ENCODE results near the gene DVL2. TPM values are rescaled to one million over a fixed set of nuclear protein-coding genes. Genes with fewer than 3 reads are reported as not detected.
A peak's percentile ranks its signal among the peaks of the same experiment; 100 is the strongest.

Gene DVL2
- total and polyA plus RNA-seq, 4 donors: 22.2 to 57.5 (median 35.2) TPM

DNA sequence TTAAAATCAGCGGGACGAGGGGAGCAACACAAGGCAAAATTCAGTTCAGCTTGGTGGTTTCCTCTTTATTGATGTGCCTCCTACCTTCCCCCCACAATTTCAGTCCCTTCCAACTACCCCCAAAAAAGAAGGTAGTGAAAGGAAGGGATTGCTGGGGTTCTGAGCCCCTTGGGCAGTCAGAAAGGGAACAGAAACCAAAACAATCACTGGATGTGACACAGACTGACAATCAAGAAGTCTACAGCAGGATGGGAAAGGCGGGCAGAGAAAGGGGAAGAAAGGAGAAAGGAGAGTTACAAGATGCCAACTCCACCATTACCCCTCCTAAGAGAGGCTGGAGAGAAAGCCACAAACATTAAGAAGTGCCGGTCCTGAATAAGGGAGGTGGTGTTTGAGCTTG, 6.1 kb upstream of the DVL2 start:
- Histone ChIP-seq H3K4me3 (no peak overlapping the region), H3K9me3 (ENCODE audit: control insufficient read depth in 4 of 4, insufficient read depth in 3 of 4, low read length in 3 of 4) (no peaks in the 10 kb centered on the region), H3K4me1 (ENCODE audit: control insufficient read depth in 5 of 5, insufficient read depth in 5 of 5, low read length in 5 of 5) (peaks cover 4 to 34% (median 14%) of the 10 kb centered on the region in 5 donors), H3K27me3 (ENCODE audit: control insufficient read depth in 3 of 3, insufficient read depth in 3 of 3, low read length in 2 of 3) (no peaks in the 10 kb centered on the region), H3K9ac (ENCODE audit: insufficient read depth in 1 of 2, low read length in 2 of 2) (peak overlapping the region in 1 of 2 donors; percentile 29), H3K27ac (ENCODE audit: low read depth in 1 of 2, low read length in 1 of 2) (peak overlapping the region in 1 of 2 donors; percentile 51), H3K36me3 (ENCODE audit: control insufficient read depth in 4 of 4, insufficient read depth in 4 of 4, low read length in 4 of 4) (peaks cover 6 to 33% (median 27%) of the 10 kb centered on the region in 4 donors)
- WGBS, 2 donors: 44 to 57% methylated on average over 4 of the region's 4 CpGs
- DNase-seq: no peak
- TF ChIP-seq, protein P1, sequence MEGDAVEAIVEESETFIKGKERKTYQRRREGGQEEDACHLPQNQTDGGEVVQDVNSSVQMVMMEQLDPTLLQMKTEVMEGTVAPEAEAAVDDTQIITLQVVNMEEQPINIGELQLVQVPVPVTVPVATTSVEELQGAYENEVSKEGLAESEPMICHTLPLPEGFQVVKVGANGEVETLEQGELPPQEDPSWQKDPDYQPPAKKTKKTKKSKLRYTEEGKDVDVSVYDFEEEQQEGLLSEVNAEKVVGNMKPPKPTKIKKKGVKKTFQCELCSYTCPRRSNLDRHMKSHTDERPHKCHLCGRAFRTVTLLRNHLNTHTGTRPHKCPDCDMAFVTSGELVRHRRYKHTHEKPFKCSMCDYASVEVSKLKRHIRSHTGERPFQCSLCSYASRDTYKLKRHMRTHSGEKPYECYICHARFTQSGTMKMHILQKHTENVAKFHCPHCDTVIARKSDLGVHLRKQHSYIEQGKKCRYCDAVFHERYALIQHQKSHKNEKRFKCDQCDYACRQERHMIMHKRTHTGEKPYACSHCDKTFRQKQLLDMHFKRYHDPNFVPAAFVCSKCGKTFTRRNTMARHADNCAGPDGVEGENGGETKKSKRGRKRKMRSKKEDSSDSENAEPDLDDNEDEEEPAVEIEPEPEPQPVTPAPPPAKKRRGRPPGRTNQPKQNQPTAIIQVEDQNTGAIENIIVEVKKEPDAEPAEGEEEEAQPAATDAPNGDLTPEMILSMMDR (IDR thresholded peaks at IDR 0.05; ENCODE audit: control extremely low read depth, extremely low read depth): no peak
- ATAC-seq (ENCODE audit: insufficient read depth, low FRiP score): no peak

DNA sequence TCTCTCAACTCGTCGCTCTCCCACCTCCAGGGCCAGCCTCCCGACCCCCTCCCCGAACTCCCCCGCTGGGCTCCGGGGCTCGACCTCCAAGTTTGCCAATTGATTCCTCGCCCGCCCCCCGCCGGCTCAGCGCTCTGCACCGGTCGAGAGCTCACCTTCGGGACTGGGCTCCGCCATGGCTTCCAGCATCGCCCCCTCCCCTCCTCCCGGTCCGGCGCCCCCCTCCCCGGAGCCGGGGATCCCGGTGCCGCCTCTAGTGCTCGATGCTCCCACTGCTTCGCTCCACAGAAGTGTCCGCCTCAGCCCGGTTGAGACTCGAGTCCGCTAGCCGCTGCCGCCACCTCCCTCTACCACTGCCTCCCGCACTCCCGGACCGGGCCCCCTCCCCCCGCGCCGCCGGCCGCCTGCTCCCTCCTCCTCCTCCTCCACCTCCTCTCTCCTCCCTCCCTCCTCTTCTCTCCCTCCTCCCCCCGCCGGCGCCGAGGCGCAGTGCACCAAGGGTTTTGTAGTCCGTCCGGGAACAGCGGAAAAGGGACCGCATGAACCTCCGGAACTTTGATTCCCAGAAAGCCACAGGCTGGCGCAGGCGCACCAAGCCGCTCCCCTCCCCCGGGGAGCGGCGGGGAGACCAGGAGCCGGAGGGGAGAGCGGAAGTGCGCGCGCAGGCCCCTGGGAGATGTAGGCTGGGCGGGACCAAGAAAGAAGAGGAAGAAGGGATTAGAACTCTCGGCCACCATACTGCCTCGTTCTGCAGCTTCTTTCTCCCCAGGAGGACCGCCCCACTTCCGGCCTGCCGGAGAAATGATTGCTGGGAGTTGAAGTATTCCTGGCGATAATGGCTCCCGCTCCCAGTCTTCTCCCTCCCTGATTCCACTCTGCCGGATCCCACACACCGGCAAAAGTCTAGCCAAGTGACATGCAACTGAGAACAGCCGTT, 5.0 kb upstream of the DVL2 start, which contains the start of gene PHF23:
Gene PHF23, minus strand, starts transcription at position 367 of the 937 bp plus-strand sequence. Its CDS starts 178 bp downstream, at position 189.
- peaks cover 6 to 32% (median 27%) of the 10 kb centered on the region in 4 donors for H3K36me3 ChIP-seq (ENCODE audit: control insufficient read depth in 4 of 4, insufficient read depth in 4 of 4, low read length in 4 of 4)
- peak within 1 kb of the TSS; percentile 29 to 49 for H3K9ac ChIP-seq (ENCODE audit: insufficient read depth in 1 of 2, low read length in 2 of 2)
- H3K9me3 ChIP-seq (ENCODE audit: control insufficient read depth in 4 of 4, insufficient read depth in 3 of 4, low read length in 3 of 4): no peaks in the 10 kb centered on the region
- H3K4me3 ChIP-seq: peak within 1 kb of the TSS; percentile 92
- peaks cover 4 to 40% (median 14%) of the 10 kb centered on the region in 5 donors for H3K4me1 ChIP-seq (ENCODE audit: control insufficient read depth in 5 of 5, insufficient read depth in 5 of 5, low read length in 5 of 5)
- WGBS, 2 donors: 1% methylated on average over 66 to 72 of the region's 72 CpGs
- DNase-seq (peak; percentile 100), ATAC-seq (ENCODE audit: insufficient read depth, low FRiP score) (peak; percentile 66)
- no peaks in the 10 kb centered on the region for H3K27me3 ChIP-seq (ENCODE audit: control insufficient read depth in 3 of 3, insufficient read depth in 3 of 3, low read length in 2 of 3)
- TF ChIP-seq, protein P1 (IDR thresholded peaks at IDR 0.05; ENCODE audit: control extremely low read depth, extremely low read depth): no peak
- H3K27ac ChIP-seq (ENCODE audit: low read depth in 1 of 2, low read length in 1 of 2): peak within 1 kb of the TSS; percentile 87 to 88

DNA sequence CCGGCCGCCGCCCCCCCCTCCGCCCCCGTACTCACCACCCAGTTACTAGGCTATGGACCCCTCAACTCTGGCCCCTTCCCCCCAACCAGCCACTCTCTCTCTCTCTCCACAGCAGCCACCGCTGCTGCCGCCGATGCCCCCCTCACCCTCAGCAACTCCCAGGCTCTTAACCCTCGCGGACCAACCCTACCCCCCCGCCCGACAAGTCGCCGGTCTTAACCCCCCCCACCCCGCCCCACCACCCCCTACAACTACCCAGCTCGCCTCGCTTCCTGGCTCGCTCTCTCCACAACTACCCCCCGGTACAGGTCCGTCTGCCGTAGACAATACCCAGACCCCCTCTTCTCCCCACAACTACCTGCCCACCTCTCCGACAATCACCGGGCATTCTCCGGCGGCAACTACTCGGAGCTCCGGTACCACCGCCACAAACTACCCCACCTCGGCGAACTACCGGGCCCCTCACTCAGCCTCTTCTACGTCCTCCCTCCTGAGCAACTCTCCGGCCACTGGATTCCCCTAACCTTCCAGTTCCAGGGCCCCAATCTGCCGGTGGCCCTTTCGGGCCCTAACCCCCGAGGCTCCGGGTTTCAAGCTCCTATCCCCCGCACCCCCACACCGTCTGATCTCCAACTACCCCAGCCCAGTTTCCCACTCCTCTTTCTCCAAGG, 4.2 kb upstream of the DVL2 start:
- TF ChIP-seq, protein P1 (IDR thresholded peaks at IDR 0.05; ENCODE audit: control extremely low read depth, extremely low read depth): no peak
- no peak for ATAC-seq (ENCODE audit: insufficient read depth, low FRiP score)
- H3K4me1 ChIP-seq (ENCODE audit: control insufficient read depth in 5 of 5, insufficient read depth in 5 of 5, low read length in 5 of 5): peaks cover 4 to 40% (median 14%) of the 10 kb centered on the region in 5 donors
- peaks cover 6 to 28% (median 24%) of the 10 kb centered on the region in 4 donors for H3K36me3 ChIP-seq (ENCODE audit: control insufficient read depth in 4 of 4, insufficient read depth in 4 of 4, low read length in 4 of 4)
- WGBS, 2 donors: 1% methylated on average over 29 to 39 of the region's 39 CpGs
- peak overlapping the region; percentile 92 for H3K4me3 ChIP-seq
- peak overlapping the region; percentile 87 to 88 for H3K27ac ChIP-seq (ENCODE audit: low read depth in 1 of 2, low read length in 1 of 2)
- peak; percentile 13 to 53 (median 37) for DNase-seq
- H3K9ac ChIP-seq (ENCODE audit: insufficient read depth in 1 of 2, low read length in 2 of 2): peak overlapping the region in 1 of 2 donors; percentile 49
- H3K9me3 ChIP-seq (ENCODE audit: control insufficient read depth in 4 of 4, insufficient read depth in 3 of 4, low read length in 3 of 4): no peaks in the 10 kb centered on the region
- no peaks in the 10 kb centered on the region for H3K27me3 ChIP-seq (ENCODE audit: control insufficient read depth in 3 of 3, insufficient read depth in 3 of 3, low read length in 2 of 3)

Data from lung (tissue), 12 donors.